SW480 (cell line): ENCODE results near the gene EXOC4.

Source experiments
- DNase-seq: peaks from one replicate; pipeline ENCODE4 v3.0.0-alpha.2; 2016; ENCODE audit warnings: low spot score

The EXOC4 gene

DNA sequence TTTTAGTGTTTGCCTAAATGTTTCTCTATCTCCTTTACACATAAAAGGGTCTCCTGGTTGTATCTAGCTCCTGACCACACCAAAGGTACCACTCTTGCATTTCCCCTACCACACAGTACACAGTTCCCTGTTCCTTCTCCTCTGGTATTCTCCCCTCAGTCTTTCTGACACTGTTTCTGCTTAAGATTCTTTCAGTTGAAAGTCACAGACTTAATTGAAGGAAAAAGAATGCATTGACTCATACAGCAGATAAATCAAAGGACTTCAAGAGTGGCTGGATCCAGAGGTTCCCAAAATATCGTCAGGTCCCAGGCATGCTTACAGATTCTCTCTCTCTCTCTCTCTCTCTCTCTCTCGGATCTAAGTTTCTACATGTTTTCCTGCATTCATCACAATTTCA, 688.6 kb downstream of the EXOC4 start:
- DNase-seq = no peak

DNA sequence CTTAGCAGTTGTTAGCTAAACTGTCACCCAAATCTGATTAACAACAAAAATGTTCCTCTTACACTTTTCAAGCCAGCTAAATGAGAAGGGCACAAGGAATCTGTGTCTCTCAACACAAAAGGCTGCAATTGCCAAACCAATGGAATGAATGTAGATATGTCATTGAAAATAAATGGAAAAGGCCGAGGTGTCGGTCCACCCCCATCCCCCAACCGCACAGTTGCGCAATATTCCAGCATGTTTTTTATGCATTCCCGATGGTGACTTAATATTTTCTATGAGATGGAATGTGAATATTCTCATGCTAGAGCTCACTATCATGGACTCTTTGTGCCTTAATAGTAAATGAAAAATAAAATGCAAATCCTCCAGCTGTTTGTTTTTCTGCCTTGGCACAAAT, 692.6 kb downstream of the EXOC4 start:
- no peak for DNase-seq

- no peak for DNase-seq
Observed at GRCh38 chr7:133947458-133948254, 694.8 kb downstream of the EXOC4 start.

GRCh38 chr7:133948588-133948987, 695.7 kb downstream of the EXOC4 start:
- DNase-seq = no peak

GRCh38 chr7:133950855-133951254, 698.0 kb downstream of the EXOC4 start:
- no peak for DNase-seq

- no peak for DNase-seq
Observed at GRCh38 chr7:133955208-133955607, 702.3 kb downstream of the EXOC4 start.

DNA sequence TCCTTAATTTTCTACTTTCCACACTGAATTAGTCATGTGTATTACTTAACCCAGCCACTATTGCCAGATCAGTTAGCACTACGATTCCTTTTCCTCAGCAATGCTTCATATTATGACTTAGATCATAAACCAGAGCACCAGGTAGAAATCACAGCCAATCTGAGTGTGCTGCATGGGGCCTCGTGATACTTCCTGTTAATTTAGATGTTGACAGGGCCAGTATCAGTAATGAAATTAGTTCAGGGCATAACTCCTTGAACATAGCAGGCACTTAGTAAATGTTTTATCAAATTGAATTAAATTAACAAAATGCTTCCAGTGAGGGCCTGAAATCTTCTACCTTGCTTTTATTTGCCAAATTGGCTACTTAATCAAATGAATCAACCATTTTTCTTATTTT, 705.0 kb downstream of the EXOC4 start:
- no peak for DNase-seq

- DNase-seq = no peak
Observed at GRCh38 chr7:133958822-133959221, 705.9 kb downstream of the EXOC4 start.

GRCh38 chr7:133959505-133959904, 706.6 kb downstream of the EXOC4 start:
- DNase-seq = no peak

DNA sequence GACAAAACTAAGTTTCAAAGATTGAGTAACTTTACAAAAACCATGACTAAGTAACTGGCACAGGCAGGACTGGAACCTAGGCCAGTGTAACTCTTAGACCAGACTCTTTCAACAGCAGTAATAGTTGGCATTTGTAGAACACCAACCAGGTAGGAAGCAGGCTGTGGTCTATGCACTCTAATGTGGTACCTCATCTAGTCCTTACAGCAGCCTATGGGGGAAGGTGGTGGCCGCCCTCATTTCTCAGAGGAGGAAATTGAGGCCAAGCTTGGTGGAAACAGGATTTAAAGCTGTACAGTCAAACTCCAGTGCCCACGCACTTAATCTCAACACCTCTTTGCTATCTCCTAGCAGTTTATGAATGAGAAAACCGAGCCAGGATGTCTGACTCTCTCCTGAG, 708.8 kb downstream of the EXOC4 start:
- no peak for DNase-seq

GRCh38 chr7:133962646-133963045, 709.8 kb downstream of the EXOC4 start:
- DNase-seq = no peak

- DNase-seq = no peak
Observed at GRCh38 chr7:133963629-133964028, 710.8 kb downstream of the EXOC4 start.

DNA sequence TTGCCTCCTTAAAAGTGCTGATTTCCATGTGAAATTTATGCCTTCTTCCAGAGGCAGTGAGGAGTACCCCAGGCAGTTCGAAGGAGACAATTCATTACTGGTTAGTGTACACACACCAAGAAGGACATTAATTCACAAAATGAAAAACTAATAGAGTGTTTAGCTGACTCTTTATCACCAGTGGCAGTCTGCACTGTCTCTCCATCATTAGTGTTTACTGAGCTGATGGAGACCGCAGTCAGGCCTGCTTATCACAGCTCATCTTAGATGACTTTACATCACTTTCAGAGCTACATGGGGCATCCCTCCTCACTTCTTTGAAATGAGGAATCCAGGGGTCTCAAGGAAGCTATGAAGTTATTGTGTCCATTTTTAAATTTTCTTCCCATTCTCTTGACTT, 718.7 kb downstream of the EXOC4 start:
- no peak for DNase-seq

DNA sequence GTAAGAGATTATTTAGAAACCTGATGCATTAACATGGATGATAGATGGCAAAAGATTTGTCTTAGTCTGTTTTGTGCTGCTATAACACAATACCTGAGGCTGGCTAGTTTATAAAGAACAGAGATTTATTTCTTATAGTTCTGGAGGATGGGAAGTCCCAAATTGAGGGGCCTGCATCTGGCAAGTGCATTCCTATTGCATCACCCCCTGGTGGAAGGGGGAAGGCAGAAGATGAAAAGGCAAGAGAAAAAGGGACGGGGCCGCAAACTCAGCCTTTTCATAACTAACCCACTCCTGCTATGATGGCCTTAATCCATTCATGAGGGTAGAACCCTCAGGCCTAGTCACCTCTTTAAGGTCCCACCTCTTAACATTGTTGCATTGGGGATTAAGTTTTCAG, 720.8 kb downstream of the EXOC4 start:
- no peak for DNase-seq

DNA sequence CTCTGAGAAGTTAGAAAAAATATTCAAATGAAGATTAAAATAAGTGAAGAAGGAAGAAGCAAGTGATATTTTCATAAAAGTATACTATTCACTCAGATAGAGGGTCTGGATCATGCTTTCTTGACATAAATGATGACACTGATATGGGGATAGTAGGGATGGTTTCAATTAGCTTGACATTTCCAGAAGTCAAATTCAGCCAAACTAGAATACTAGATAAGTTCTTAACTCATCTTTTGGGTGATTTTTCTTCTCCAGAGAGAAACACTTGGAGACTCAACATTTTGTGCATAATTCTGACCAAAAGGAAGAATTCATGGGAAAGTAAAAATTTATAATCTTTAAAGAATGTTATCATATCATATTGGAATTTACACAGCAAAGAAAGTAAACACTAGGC, 722.3 kb downstream of the EXOC4 start:
- no peak for DNase-seq

DNA sequence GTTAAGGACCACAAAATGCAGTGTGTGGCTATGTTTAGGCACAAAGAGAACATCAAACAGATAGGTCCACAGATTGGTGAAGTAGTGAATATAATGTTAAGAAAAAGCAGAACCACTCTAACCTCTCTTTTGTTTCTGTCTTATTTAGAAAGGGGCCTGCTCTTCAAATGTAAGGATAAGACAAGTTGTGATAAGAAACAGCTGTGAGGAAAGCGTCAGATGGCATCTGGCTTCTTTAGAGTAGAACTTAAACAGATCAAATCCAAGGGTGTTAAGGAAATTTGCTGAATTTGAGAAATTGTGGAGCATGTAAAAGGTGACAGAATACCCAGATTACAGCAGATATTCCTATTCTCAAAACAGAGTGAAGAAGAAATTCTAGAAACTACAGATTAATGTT, 723.3 kb downstream of the EXOC4 start:
- no peak for DNase-seq

GRCh38 chr7:133977409-133978274, 724.8 kb downstream of the EXOC4 start:
- peak; percentile 50 for DNase-seq

DNA sequence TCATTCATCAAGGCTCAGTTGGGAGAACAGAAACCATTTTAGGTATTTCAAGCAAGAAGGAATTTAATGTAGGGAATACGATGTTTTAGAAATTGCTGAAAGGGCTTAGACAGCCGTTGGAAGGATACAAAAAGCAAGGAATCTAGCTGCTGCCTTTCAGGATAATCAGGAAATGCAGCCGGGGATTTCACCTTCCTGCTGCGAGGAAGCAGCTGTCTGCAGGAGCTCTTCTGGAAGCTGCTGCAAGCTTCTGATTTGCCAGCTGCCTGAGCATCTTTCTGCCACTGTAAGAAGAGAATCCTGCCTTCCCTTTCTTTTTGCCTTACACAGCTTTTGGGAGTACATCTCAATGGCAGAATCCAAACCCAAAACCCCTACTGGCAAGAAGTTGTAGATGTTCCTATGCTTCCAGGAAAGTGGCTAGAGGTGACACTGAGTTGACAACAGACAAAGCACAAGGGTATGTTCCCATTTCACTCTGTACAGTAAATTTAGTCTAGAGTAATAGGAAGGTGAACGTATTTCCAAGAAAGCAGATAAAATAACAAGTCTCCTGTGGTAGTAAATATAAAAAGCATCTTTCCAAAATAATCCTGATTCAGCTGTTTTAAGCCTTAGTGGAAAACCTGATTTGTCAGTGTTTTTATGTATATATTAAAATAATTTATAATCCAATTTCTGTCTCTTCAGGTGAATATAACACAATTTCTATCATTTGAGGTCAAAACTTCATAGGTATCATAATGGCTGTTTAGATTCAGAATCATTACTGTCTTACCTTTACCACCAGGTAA, 725.8 kb downstream of the EXOC4 start:
- no peak for DNase-seq

DNA sequence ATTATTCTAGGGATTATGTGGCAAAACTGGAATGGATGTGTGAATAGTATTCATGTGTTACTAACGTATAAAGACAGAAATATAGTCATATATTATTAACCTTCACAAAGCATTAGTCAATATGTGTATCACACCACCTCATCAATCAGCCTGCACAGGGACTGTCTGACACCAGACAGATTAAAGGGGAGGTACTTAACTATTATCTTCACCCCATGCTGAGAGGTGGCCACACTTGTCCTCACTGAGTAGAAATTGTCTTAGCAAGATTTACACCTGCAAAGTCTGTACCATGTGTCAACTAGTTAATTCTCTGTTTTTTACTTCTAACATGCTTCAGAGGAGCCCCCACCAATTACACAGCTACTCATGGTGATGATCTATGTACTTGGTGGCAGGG, 727.9 kb downstream of the EXOC4 start:
- no peak for DNase-seq

DNA sequence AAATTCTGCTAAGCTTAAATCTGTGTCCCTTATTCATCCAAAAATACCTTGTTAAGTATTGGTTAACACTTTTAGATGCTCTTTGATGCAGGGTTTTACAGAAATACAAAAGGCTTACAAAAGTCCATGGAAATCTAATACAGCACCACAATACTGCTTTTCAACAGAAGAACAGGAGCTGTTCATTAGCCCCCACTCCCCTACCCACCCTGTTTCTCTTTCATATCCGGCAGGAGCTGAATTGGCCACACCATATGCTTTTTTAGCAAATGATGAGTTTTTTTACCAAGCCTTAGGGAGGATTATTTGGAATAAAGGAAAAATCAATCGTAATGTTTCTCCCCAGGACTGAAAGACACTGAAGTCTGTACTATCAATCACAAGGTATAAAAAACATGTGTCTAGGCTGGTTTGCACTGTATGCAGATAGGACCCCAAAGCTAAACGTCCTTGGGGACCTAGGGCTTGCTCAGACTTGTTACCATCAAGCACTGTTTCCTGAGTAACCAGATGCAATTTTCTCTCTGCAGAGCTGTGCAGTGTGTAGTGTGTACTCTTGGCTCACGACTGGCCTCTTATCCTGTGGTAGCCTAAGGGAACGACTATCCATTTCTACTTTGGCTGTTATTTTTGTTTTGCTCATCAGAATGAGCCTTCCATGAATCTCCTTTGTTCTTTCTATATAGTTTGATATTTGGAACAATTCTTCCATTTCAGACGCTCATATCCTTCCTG, 731.0 kb downstream of the EXOC4 start:
- DNase-seq = no peak

DNA sequence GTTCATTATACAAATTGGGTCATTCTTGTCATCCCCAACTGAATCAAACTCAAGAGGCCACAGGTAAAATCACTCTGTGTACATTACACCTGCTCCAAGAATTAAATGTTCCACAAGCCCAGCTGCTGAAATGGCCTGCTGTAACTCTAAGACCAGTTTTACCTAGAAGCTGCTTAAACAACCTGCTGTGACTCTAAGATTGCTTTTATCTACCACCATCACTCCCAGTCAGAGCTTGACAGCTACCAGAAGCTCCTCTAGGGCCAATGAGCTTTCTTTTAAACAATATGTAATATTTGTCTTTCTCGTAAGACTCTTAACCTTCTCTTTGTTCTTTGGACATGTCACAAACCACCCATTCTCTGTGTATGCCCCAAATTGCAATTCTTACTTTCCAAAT, 732.4 kb downstream of the EXOC4 start:
- no peak for DNase-seq

DNA sequence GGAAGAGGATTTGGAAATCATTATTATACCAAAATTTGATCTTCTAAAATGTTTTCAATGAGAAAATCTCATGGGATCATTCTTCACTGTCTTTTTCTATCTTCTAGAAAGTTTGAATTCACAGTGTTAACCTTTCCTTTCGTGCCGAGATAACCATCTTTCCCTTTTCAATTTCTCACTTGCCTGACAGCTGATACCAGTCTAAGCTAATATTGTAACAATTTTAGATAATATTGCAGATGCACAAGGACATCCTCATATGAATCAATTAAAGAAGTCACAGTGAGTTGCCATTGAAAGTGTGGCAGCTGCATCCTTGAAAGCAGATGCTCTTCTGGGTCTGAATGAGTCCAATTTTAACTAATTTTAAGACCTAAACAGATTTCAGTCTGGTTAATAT, 734.7 kb downstream of the EXOC4 start:
- DNase-seq = no peak
